A549 (cell line): Measurements from ENCODE around the gene MCIDAS. TPM values are rescaled to one million over a fixed set of nuclear protein-coding genes. Genes with fewer than 3 reads are reported as not detected.

ENCODE experiments used
- ATAC-seq, 2 experiments: fragments of 200-7000 bp in 1 of 2; fragments of >200 bp in 1 of 2; cut with Nextera tagmentation in 1 of 2; cut with Tn5 transposase in 1 of 2; 3 replicates each; pipeline versions ENCODE4 v1.8.0 to v1.9.1; 2018 to 2020; ENCODE audit warnings: mild to moderate bottlenecking in 1 of 2, moderate library complexity in 1 of 2
- CTCF ChIA-PET: fragments of 300-600 bp; sonication (Branson Sonifier 250); formaldehyde crosslinking; extraction: SDS; loops from one replicate; lab custom pipeline; 2021; ENCODE audit warnings: antibody characterized with exemption, inconsistent platforms; lab: Yijun Ruan, JAX
- POLR2A ChIA-PET: fragments of 350-600 bp; formaldehyde crosslinking; extraction: SDS; loops from one replicate; lab custom pipeline; 2021; ENCODE audit warnings: antibody characterized with exemption, inconsistent platforms; lab: Yijun Ruan, JAX
- DNase-seq, 2 experiments: peaks; one replicate each; pipeline versions ENCODE4 v3.0.0 to v3.0.0-alpha.2; 2011 to 2016; ENCODE audit warnings: low read depth in 1 of 2, low spot score in 1 of 2
- FAIRE-seq: peaks from 2 replicates; lab custom pipeline; 2011; peaks lifted over from hg19 to GRCh38; lab: Jason Lieb, UNC
- H3K27ac ChIP-seq, 2 experiments: fragments of >200 bp; sonication (Bioruptor Twin); formaldehyde crosslinking; 3 replicates each; pipeline ENCODE4 v1.5.1; 2016 to 2017
- H3K4me1 ChIP-seq: fragments of >200 bp; sonication (Bioruptor Twin); formaldehyde crosslinking; 3 replicates; pipeline ENCODE4 v1.6.1; 2016
- H3K4me2 ChIP-seq: fragments of >200 bp; sonication (Bioruptor Twin); formaldehyde crosslinking; 3 replicates; pipeline ENCODE4 v1.6.1; 2016
- H3K4me3 ChIP-seq: fragments of >200 bp; sonication (Bioruptor Twin); formaldehyde crosslinking; 3 replicates; pipeline ENCODE4 v1.5.1; 2016
- H3K9me3 ChIP-seq: fragments of >200 bp; sonication (Bioruptor Twin); formaldehyde crosslinking; 3 replicates; pipeline ENCODE4 v1.6.1; 2016
- ATOH8 ChIP-seq: fragments of 250-450 bp; sonication (Bioruptor Pico); IDR thresholded peaks from 2 replicates; pipeline ENCODE4 v1.5.0; 2020; ENCODE audit warnings: low read depth, mild to moderate bottlenecking, moderate library complexity
- BHLHE40 ChIP-seq: IDR thresholded peaks from 2 replicates; pipeline ENCODE4 v1.6.1; 2012; ENCODE audit warnings: low read depth, low read length, inconsistent platforms
- CBX2 ChIP-seq: fragments of 200-600 bp; sonication (generic); IDR thresholded peaks from 2 replicates; pipeline ENCODE4 v1.6.1; 2016; ENCODE audit warnings: low read depth, mild to moderate bottlenecking, borderline replicate concordance
- CBX8 ChIP-seq: fragments of 200-600 bp; sonication (generic); IDR thresholded peaks from 2 replicates; pipeline ENCODE4 v1.6.1; 2016
- EP300 ChIP-seq, 2 experiments: fragments of >200 bp; sonication (Bioruptor Twin); formaldehyde crosslinking; IDR thresholded peaks; 2 replicates in 1 of 2; 3 replicates in 1 of 2; pipeline ENCODE4 v1.6.1; 2016 to 2017
- ESRRA ChIP-seq: fragments of 150-350 bp; IDR thresholded peaks from 2 replicates; pipeline ENCODE4 v1.6.1; 2014; ENCODE audit warnings: mild to moderate bottlenecking, low read length, borderline replicate concordance
- FOSL2 ChIP-seq, 2 experiments: fragments of 450-650 bp in 1 of 2; fragments of >200 bp in 1 of 2; sonication (Bioruptor Twin) in 1 of 2; formaldehyde crosslinking; IDR thresholded peaks; 2 replicates each; pipeline versions ENCODE4 v1.5.0 to v1.6.1; 2016 to 2020; ENCODE audit warnings: mild to moderate bottlenecking in 1 of 2, moderate library complexity in 1 of 2
- GATA3 ChIP-seq: IDR thresholded peaks from 2 replicates; pipeline ENCODE4 v1.6.1; 2012; ENCODE audit warnings: borderline replicate concordance
- HES2 ChIP-seq: fragments of >200 bp; sonication (Bioruptor Twin); formaldehyde crosslinking; IDR thresholded peaks from 2 replicates; pipeline ENCODE4 v1.6.1; 2016
- KDM1A ChIP-seq: fragments of 200-600 bp; sonication (generic); IDR thresholded peaks from 2 replicates; pipeline ENCODE4 v1.6.1; 2016; ENCODE audit warnings: low read depth, mild to moderate bottlenecking
- NFE2L2 ChIP-seq: fragments of 150-350 bp; conservative IDR thresholded peaks from 2 replicates; pipeline ENCODE4 v1.6.1; 2014; ENCODE audit warnings: low read length
- NPAS2 ChIP-seq: fragments of 250-450 bp; sonication (Bioruptor Pico); IDR thresholded peaks from 2 replicates; pipeline ENCODE4 v1.8.0; 2022; ENCODE audit warnings: mild to moderate bottlenecking, moderate library complexity, borderline replicate concordance
- POLR2A ChIP-seq: IDR thresholded peaks from 2 replicates; pipeline ENCODE4 v1.6.1; 2012; ENCODE audit warnings: mild to moderate bottlenecking, low read length
- POLR2AphosphoS2 ChIP-seq: conservative IDR thresholded peaks from 2 replicates; pipeline ENCODE4 v1.6.1; 2012; ENCODE audit warnings: low read length, improper control_type of control experiment, inconsistent platforms
- RARB ChIP-seq: fragments of 250-450 bp; sonication (Bioruptor Pico); IDR thresholded peaks from 2 replicates; pipeline ENCODE4 v1.8.0; 2021; ENCODE audit warnings: mild to moderate bottlenecking, moderate library complexity
- RFX5 ChIP-seq: fragments of 450-650 bp; IDR thresholded peaks from 2 replicates; pipeline ENCODE4 v1.7.1; 2014; ENCODE audit warnings: antibody characterized with exemption, mild to moderate bottlenecking, moderate library complexity
- RNF2 ChIP-seq: fragments of 200-600 bp; sonication (generic); IDR thresholded peaks from 2 replicates; pipeline ENCODE4 v1.6.1; 2016; ENCODE audit warnings: low read depth, mild to moderate bottlenecking, antibody characterized with exemption, moderate library complexity, borderline replicate concordance
- SMC3 ChIP-seq: fragments of >200 bp; sonication (Bioruptor Twin); formaldehyde crosslinking; IDR thresholded peaks from 3 replicates; pipeline ENCODE4 v1.6.1; 2018; ENCODE audit warnings: inconsistent platforms
- SREBF2 ChIP-seq: fragments of 450-650 bp; IDR thresholded peaks from 2 replicates; pipeline ENCODE4 v1.6.1; 2014; ENCODE audit warnings: mild to moderate bottlenecking, moderate library complexity
- USF2 ChIP-seq: fragments of 450-650 bp; IDR thresholded peaks from 2 replicates; pipeline ENCODE4 v1.6.1; 2014; ENCODE audit warnings: antibody characterized with exemption
- ZFP36 ChIP-seq: fragments of 450-650 bp; IDR thresholded peaks from 2 replicates; pipeline ENCODE4 v1.6.1; 2014; ENCODE audit warnings: borderline replicate concordance; ENCODE audit not compliant: partially characterized antibody
- ZSCAN20 ChIP-seq: fragments of 250-450 bp; sonication (Bioruptor Pico); IDR thresholded peaks from 2 replicates; pipeline ENCODE4 v1.8.0; 2022; ENCODE audit warnings: mild to moderate bottlenecking, moderate library complexity
- WGBS: methylation state at CpG from one replicate; pipeline ENCODE4 v1.1.6; 2017; ENCODE audit errors: missing lambda C conversion rate; 5-methylcytosine and 5-hydroxymethylcytosine counted together
- polyA plus RNA-seq, 4 experiments: library from polyadenylated mRNA; depleted of rRNA in 3 of 4; stranded (reverse); fragments of >200 nt; fragmentation: RNase III in 1 of 4; extraction: RNeasy Plus Mini Kit Qiagen cat#74134 plus additional on column Dnase treatment in 1 of 4; gene quantifications; 2 replicates in 3 of 4; 3 replicates in 1 of 4; pipeline ENCODE4 v1.2.3, GENCODE V29; 2011 to 2017
- TF ChIP-seq, protein P1 (sequence below): fragments of >200 bp; sonication (Bioruptor Twin); formaldehyde crosslinking; IDR thresholded peaks from 3 replicates; pipeline ENCODE4 v1.6.1; 2016
- TF ChIP-seq, protein P2 (sequence below): fragments of >200 bp; sonication (Bioruptor Twin); formaldehyde crosslinking; IDR thresholded peaks from 3 replicates; pipeline ENCODE4 v1.5.1; 2016

MCIDAS gene
- polyA plus RNA-seq, 2 of the 4 experiments (the other 2 are of a cell fraction), result 2.2 TPM

DNA sequence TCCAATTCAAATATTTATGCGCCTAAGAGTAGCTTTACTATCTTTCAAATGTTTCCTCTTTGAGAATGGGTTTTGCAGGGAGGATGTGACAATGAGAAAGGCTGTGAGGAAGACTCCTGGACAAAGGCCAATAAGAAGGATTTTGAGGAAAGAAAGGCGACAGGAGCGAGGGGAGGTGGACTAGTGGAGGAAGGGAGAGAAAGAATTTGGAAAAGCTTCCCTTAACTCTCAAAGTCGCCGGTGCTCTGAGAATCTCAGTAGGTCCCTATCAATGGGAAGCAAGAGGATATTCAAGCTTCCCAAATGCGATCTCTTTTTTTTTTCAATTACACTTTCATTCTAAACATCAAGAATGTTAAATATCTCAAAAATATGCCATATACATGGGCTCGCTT is 51.3 kb downstream of the MCIDAS start:
- TF ChIP-seq GATA3, result no peak
- no peak for TF ChIP-seq KDM1A
- TF ChIP-seq RFX5, result no peak
- no peak for TF ChIP-seq NPAS2
- no peak for TF ChIP-seq RNF2
- TF ChIP-seq, protein P1, sequence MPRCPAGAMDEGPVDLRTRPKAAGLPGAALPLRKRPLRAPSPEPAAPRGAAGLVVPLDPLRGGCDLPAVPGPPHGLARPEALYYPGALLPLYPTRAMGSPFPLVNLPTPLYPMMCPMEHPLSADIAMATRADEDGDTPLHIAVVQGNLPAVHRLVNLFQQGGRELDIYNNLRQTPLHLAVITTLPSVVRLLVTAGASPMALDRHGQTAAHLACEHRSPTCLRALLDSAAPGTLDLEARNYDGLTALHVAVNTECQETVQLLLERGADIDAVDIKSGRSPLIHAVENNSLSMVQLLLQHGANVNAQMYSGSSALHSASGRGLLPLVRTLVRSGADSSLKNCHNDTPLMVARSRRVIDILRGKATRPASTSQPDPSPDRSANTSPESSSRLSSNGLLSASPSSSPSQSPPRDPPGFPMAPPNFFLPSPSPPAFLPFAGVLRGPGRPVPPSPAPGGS, result no peak
- TF ChIP-seq, protein P2, sequence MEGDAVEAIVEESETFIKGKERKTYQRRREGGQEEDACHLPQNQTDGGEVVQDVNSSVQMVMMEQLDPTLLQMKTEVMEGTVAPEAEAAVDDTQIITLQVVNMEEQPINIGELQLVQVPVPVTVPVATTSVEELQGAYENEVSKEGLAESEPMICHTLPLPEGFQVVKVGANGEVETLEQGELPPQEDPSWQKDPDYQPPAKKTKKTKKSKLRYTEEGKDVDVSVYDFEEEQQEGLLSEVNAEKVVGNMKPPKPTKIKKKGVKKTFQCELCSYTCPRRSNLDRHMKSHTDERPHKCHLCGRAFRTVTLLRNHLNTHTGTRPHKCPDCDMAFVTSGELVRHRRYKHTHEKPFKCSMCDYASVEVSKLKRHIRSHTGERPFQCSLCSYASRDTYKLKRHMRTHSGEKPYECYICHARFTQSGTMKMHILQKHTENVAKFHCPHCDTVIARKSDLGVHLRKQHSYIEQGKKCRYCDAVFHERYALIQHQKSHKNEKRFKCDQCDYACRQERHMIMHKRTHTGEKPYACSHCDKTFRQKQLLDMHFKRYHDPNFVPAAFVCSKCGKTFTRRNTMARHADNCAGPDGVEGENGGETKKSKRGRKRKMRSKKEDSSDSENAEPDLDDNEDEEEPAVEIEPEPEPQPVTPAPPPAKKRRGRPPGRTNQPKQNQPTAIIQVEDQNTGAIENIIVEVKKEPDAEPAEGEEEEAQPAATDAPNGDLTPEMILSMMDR, result no peak
- TF ChIP-seq ESRRA, result no peak
- TF ChIP-seq EP300 (IDR thresholded peaks at IDR 0.05), result no peak
- TF ChIP-seq HES2, result no peak
- TF ChIP-seq NFE2L2, result no peak
- TF ChIP-seq ZSCAN20 (CRISPR knock-in tag), result no peak
- no peak for TF ChIP-seq CBX2
- no peak for TF ChIP-seq ATOH8
- no peak for TF ChIP-seq SREBF2
- TF ChIP-seq, all 56 proteins: peak for 0
- Histone ChIP-seq H3K4me1 (peaks cover 23% of the 10 kb centered on the region), H3K27ac (no peak overlapping the region), H3K4me2 (peak overlapping the region; percentile 99), H3K9me3 (no peaks in the 10 kb centered on the region), H3K4me3 (peak overlapping the region; percentile 47)
- ATAC-seq (no peak), FAIRE-seq (no peak), DNase-seq (no peak)
- WGBS, result 40% methylated on average over 7 of the region's 7 CpGs
- POLR2A ChIA-PET, result interaction anchor here (0.6 to 1.5 kb wide), 2 partner anchors 16 to 359 kb away, joined by 3 to 4 read pairs; partner anchors contain the start of gene GPX8
- CTCF ChIA-PET, result interaction anchor here (0.6 to 3.3 kb wide), 9 partner anchors 10 to 1218 kb away, joined by 3 to 20 read pairs (median 4); partner anchors contain the start of gene GPX8

- peak; percentile 15 to 18; a peak in 5 of 6 replicates for ATAC-seq
- peak overlapping the region; percentile 54 for H3K4me3 ChIP-seq
- 24% methylated on average over 8 of the region's 8 CpGs for WGBS
- H3K4me2 ChIP-seq, result peak overlapping the region; percentile 98
- FAIRE-seq, result no peak
- peak overlapping the region; percentile 52 to 66; a peak in 3 of 6 replicates for H3K27ac ChIP-seq
- no peaks in the 10 kb centered on the region for H3K9me3 ChIP-seq
- TF ChIP-seq SREBF2 (no peak), POLR2A (no peak), RNF2 (no peak), POLR2AphosphoS2 (no peak), CBX8 (no peak), KDM1A (no peak), USF2 (no peak), SMC3 (no peak), NPAS2 (no peak), BHLHE40 (no peak), ZFP36 (no peak), ESRRA (no peak), FOSL2 (IDR thresholded peaks at IDR 0.05) (no peak), FOSL2 (CRISPR knock-in tag; IDR thresholded peaks at IDR 0.05) (no peak), RARB (no peak)
- no peak for DNase-seq
- CTCF ChIA-PET, result interaction anchor here (1.0 kb wide), 1 partner anchor 134 kb away, joined by 3 read pairs; the partner anchor contains the start of genes DHX29 and MTREX
- peaks cover 23% of the 10 kb centered on the region for H3K4me1 ChIP-seq
- POLR2A ChIA-PET, result no interaction called here
These were observed 53.4 kb downstream of the MCIDAS start for GRCh38 chr5:55173687-55174230.
